GM19324 (cell line): ENCODE data around the gene ANO4.
"Not testable (repeated sequence)": the region's sequence is repeated elsewhere in the genome, so short reads cannot be mapped to it uniquely, and the experiment has no call there.

Experiments used
- ATAC-seq: cut with Tn5 transposase; IDR thresholded peaks from one replicate; pipeline ENCODE4 v1.9.1; 2021; ENCODE audit warnings: mild to moderate bottlenecking, moderate library complexity; ENCODE audit not compliant: unreplicated experiment, low FRiP score

Gene ANO4

DNA sequence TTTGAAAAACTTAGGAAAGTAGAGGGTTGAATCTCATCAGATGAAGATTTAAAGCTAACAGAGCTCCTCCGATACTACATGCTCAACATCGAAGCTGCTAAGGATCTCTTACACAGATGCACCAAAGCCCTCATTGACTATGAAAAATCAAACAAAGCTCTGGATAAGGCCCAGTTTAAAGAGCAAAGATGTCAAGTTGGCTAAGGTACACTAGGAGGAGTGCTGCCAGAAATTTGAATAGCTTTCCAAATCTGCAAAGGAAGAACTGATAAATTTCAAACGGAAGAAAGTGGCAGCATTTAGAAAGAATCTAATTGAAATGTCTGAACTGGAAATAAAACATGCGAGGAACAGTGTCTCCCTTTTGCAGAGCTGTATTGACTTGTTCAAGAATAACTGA, 274.3 kb downstream of the ANO4 start:
- ATAC-seq: no peak

- ATAC-seq: no peak
These were observed 280.5 kb downstream of the ANO4 start for GRCh38 chr12:101074940-101075680.

- ATAC-seq: no peak
These were observed 282.3 kb downstream of the ANO4 start for GRCh38 chr12:101076921-101077320.

- no peak for ATAC-seq
These were observed 283.4 kb downstream of the ANO4 start for GRCh38 chr12:101077791-101078528.

DNA sequence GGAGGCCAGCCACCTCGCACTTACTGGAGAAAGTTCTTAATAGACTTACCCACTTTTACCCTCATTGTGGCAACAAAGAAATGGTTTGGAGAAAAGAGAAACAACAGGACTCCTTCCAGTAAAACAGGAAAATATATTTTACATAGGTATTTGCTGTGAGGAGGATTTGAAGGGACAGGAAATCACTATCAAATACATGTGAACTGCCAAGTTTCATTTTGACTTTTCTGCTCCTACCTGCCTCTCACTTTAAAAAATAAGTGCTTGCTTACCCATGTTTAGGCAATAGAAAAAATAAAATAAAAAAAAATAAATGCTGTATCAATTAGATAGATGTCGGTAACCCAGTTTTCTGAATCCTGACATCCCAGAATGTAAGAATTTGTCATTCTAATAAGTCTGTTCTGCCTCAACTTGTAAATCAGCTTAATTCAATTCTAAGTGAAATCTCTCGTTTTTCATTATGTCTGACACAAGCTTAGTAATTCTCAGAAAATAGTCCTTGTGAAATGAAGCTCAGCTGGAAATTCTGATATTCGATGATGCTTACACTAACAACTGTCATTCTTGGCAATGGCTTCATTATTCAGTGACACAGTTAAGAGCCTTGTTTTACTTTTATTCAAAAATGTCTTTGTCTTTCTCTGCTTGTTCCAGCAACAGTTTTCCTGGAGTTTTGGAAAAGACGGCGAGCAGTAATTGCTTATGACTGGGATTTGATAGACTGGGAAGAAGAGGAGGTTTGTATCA, 284.1 kb downstream of the ANO4 start:
- no peak for ATAC-seq

DNA sequence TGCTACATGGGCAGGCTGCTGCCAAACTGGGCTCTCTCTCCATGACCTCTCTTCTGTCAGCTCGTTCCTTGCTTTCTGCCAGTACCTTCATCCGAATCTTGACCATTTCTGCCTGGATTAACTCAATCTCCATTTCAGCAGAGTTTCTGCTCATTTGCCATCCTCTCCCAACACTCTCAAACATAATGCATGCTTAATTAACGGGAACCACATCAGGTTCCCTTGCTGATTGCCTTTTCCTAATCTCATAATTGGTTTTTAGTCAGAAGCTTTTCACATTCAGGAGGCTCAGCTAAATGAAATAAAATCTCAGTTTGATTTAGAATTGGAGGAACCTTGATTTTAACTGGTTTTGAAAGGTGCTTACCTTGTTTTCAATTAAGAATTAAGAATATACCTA, 288.1 kb downstream of the ANO4 start:
- no peak for ATAC-seq

- ATAC-seq: no peak
These were observed 292.0 kb downstream of the ANO4 start for GRCh38 chr12:101086490-101087135.

DNA sequence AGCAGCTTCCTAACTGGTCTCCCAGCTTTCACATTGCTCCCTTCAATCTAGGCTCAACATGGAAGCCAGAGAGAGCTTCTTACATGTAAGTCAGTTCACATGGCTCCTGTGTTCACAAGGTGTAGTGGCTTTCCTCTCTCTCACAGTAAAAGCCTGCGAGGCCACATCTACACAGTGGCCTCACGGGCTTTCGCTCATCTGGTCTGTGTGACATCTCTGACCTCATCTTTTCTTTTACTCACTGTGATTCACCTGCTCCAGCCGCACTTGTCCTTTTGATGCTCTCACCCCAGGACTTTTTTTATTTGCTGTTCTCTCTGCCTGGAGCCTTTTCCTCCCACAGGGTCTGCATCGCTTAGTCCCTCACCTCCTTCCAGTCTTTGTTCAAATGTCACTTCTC, 293.3 kb downstream of the ANO4 start:
- no peak for ATAC-seq

DNA sequence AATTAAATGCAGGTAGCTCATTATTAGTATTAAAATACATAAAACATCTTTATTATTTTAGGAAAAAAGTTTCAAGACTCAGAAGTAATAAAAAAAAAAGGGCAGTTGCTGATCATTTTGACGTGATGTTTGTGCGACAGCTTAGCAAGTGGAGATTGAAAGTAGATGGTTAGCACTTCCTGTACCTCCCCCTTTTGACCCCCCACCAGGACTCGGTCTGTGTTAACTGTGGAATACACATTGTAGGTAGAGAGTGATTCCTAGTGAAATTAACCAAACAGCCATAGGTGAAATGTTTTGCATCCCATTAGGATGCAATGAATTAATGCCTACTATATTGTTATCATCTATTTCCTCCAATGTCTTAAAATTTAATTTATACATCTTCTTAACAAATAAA, 294.7 kb downstream of the ANO4 start:
- ATAC-seq: no peak

- ATAC-seq: not testable (repeated sequence)
These were observed 295.6 kb downstream of the ANO4 start for GRCh38 chr12:101090222-101090621.

GRCh38 chr12:101097829-101098580, 303.4 kb downstream of the ANO4 start:
- ATAC-seq: no peak

- ATAC-seq: no peak
These were observed 312.6 kb downstream of the ANO4 start for GRCh38 chr12:101107032-101107763.

GRCh38 chr12:101108130-101108529, 313.6 kb downstream of the ANO4 start:
- no peak for ATAC-seq

- no peak for ATAC-seq
These were observed 316.3 kb downstream of the ANO4 start for GRCh38 chr12:101110866-101111265.

DNA sequence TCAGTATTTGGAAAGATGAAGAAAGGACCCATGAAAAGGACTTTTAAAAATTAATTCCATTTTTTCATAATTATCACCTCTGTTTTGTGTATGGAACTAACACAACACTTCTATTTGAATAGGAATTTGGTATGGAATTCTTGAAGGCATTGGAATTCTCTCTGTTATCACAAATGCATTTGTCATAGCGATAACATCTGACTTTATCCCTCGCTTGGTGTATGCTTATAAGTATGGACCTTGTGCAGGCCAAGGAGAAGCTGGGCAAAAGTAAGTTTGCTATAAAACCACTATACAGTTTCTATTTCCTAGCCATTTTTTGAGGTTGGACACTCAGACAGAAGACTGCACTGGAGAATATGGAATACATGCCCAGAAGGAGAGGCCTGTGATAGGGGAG, 316.9 kb downstream of the ANO4 start:
- no peak for ATAC-seq

DNA sequence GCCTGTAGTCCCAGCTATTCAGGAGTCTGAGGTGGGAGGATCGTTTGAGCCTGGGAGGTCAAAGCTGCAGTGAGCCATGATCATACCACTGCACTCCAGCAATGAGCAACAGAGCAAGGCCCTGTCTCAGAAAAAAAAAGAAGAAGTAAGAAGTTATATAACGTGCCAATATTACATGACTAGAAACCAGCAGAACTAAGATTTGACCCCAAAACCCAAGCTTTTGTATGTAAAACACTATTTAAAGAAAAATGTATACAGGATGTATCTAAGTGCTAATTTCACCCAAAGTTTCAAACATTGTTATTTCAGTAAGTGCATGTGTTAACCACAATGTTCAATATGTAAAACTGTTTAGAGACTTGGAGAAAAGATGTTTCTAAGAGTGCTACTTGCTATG, 320.8 kb downstream of the ANO4 start:
- no peak for ATAC-seq

DNA sequence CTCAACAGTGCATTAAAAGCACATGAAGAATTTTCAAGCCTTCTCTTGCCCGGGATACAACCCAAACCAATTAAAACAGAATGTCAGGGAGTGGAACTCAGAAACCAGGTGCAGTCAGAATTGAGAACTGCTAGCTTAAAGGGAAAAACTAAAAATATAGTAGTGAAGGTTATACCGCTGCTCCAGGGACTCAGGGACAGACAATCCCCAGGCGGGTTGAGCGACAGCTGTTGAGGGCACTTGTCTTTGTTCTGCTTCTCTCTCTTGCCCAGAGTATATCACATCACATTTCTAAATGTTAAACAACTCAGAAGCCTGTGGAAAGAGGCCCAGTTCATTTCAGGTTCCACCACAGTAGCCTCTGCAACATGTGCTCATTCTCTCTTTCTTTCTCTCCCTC, 322.3 kb downstream of the ANO4 start:
- no peak for ATAC-seq

DNA sequence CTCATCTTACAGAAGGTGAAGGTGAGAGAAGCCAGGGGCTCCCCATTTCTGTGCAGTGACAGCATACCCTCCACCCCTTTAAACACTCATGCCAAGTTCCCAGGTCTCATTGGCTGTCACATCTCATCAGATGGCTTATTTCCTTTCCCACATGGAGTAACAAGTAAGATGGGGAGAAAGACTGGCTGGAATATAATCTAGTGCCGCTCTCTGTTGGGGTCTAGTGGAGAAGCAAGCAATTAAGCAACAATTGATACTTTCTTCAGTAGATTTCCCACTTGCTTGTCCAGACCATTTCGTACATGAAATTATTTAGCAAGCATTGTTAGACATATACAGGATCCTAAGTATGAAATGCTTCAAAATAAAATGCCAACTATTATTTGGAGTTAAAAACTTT, 323.3 kb downstream of the ANO4 start:
- no peak for ATAC-seq

GRCh38 chr12:101127521-101128219, 333.1 kb downstream of the ANO4 start:
- no peak for ATAC-seq
